ENCODE data around the gene NOS1AP.
"Not testable (repeated sequence)": the region's sequence is repeated elsewhere in the genome, so short reads cannot be mapped to it uniquely, and the experiment has no call there.

The NOS1AP gene

GRCh38 chr1:162351874-162352273, 282.4 kb downstream of the NOS1AP start:
- not testable (repeated sequence) for DNase-seq

GRCh38 chr1:162353078-162353477, 283.6 kb downstream of the NOS1AP start:
- DNase-seq, result no peak

GRCh38 chr1:162353702-162354101, 284.2 kb downstream of the NOS1AP start:
- no peak for DNase-seq

GRCh38 chr1:162357681-162358266, 288.3 kb downstream of the NOS1AP start:
- no peak for DNase-seq

GRCh38 chr1:162358928-162359327, 289.4 kb downstream of the NOS1AP start:
- no peak for DNase-seq

DNA sequence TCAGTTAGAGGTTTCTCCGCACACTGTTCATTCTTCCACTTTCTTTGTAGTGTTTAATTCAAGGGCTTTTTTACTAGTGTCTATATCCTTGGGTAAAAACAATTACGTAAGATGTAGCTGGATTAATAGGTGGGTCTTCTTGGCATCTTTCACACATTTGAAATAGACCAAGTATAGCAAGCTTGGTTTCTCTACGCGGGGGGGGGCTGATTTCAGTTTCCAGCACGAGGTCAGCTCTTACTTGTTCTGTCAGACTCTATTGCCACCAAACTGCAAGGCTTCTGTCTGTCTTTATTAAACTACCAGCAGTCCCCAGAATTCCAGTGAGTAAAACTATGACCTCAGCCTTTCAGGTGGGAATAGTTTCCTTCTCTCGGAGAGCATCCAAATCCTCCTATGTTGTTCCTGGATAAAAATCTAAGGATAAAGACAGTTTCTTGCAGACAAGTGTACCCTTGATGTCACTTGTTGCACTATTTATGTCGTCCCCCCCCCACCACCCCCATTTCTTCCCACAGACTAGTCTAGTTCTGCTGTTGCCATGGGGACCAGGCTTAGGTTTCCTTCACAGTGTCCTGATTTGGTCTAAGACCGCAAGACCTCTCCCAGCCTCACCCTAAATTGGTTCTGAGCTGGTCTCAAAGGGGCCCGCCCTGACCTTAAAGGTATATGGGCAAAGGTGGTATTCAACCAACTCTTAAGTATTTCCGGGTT, 290.2 kb downstream of the NOS1AP start:
- no peak for DNase-seq

- no peak for DNase-seq
Observed at GRCh38 chr1:162360237-162360873, 290.9 kb downstream of the NOS1AP start.

DNA sequence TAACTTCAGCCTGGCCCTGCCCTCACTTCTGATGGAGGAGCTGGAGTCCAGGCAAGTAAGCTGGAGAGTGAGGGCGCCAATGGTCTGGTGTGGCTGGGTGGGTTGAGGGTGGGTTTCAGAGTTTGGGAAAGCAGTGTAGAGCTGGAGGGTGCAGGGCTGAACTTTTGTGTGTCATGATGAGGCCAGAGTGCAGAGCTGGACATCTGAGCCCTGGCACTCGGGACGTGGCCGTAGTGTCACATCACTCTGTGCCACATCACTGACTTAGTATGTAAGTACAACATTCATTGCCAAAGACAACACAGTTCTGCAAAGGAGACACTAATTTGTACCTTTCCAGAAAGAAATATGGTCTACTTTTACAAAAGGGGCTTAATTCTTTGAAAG, 291.4 kb downstream of the NOS1AP start:
- no peak for DNase-seq

DNA sequence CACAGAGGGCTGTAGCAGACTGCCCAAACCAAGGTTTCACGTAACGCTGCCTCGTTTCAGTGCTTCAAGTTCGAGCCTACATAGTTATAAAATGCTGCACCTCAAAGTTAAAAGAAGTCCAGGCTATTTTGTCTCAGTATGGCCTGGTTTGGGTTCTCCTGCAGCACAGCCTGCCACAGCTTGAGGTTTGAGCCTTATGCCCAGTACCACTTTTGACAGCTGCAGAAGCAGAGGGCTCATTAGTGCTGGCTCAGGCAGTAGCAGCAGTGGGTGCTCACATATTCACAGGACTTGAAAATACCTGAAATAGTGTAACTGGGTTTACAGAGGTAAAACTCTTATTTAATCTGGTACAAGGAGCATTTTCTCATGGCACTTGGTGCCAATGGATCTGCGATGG, 291.9 kb downstream of the NOS1AP start:
- DNase-seq, result no peak

- DNase-seq, result no peak
Observed at GRCh38 chr1:162363823-162364222, 294.3 kb downstream of the NOS1AP start.

DNA sequence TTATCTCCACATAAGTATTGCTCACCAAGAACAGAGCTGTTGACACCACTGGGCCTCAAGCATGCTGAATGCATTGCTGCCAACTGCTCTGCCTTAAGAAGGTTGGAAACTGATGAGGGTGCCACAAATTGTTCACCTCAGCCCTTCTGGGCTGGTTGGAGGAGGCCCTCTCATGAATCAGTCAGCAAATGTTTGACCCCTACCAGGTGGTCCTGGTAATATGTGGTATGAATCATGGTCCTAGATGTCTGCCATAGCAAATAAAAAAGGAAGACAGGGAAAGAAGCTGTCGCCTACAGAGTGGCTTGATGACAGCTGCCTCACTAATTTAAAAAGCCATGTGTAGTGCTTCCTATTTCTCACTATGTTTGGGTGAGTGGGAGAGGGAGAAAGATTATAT, 295.0 kb downstream of the NOS1AP start:
- no peak for DNase-seq

DNA sequence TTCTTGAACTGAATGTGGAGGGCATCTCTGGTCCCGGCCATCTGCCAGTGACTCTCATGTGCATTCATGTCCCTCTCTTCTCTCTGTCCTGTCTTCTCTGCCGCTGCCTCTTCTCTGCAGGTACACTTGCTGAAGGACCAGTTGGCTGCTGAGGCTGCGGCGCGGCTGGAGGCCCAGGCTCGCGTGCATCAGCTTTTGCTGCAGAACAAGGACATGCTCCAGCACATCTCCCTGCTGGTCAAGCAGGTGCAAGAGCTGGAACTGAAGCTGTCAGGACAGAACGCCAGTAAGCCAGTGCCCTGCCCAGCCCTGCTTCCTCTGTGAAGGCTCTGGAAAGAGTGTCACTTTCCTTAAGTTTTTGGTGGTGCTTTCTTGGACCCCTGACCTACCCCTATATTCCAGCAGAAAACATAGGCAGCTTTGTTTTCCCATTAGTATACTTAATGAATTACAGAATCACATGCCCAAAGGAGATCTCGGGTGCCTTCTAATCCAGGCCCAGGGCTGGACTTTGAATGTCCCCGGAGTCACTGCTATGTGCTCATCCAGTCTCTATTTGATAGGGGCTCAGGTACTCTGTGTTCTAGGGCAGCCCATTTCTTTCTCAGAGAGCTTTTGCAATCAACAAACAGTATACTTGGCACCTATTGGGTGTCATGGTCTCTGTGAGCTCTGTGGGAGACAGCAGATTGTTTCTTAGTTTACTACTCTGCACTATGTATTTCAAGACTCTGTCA, 296.0 kb downstream of the NOS1AP start:
- DNase-seq, result no peak

- DNase-seq, result no peak
Observed at GRCh38 chr1:162366149-162366548, 296.7 kb downstream of the NOS1AP start.

GRCh38 chr1:162366671-162367070, 297.2 kb downstream of the NOS1AP start:
- DNase-seq, result no peak

GRCh38 chr1:162367073-162367472, 297.6 kb downstream of the NOS1AP start:
- DNase-seq, result no peak

GRCh38 chr1:162367772-162368171, 298.3 kb downstream of the NOS1AP start:
- DNase-seq, result no peak

DNA sequence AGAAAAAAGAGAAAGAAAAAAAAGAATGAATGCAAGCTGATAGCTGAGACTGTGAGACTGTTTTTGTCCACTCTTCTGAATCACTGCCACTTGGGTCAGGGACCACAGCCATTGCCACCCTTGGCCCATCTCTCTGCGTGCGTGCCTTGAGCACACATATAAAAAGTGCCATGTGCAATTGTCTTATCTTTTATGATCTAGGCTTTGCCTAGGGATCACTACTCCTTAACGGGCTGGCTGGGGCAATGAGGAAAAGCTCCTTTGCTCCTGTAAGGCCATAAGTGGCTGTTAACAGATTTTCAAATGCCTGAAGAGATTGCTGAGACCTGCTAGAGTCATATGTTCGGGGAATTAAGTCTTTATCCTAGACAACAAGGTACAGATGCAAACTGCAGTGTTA, 299.0 kb downstream of the NOS1AP start:
- DNase-seq, result no peak

- no peak for DNase-seq
Observed at GRCh38 chr1:162369571-162369970, 300.1 kb downstream of the NOS1AP start.

- no peak for DNase-seq
Observed at GRCh38 chr1:162370161-162370560, 300.7 kb downstream of the NOS1AP start.

GRCh38 chr1:162370721-162371120, 301.2 kb downstream of the NOS1AP start:
- DNase-seq, result no peak

- no peak for DNase-seq
Observed at GRCh38 chr1:162371611-162372010, 302.1 kb downstream of the NOS1AP start.

DNA sequence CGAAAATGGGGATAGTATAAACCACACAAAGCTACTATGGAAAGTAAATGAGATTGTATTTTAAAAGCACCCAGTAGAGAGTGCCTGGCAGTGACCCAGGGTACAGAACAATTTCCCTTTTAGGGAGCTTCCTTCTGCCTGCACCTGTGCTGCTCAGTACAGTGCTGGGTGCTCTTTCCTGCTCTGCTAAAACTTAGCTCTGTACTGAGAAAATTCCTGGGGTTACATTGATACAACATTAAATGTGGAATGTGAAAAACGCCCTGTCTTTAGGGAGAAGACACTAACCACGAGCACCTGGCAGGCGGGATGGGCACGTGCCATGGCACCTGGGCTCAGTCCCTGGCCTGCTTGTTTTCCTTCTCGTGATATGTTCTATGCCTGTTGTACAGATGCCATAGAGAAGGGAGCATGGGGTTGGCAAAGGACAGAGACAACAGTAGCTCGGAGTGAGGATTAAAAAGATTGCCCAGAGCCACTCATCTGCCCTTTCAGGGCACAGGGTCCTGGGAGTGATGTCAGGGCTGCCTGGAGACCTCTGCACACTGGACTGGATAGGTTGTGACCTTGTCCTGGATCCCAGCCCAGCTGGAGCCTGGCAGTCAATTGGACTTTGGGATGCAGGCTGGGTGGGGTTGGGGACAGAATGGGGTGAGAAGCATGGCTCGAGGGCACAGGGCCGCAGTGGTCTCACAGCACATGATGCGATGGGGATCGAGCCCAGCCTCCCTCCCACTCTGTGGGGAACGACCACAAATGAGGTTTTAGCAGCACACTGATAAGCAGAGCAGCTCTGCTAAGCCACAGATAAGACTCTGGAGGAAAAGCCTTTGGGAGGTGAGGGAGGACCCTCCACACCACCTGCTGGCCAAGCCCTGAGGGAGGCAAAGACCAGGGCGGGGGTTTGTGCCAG, 302.9 kb downstream of the NOS1AP start:
- DNase-seq, result no peak

DNA sequence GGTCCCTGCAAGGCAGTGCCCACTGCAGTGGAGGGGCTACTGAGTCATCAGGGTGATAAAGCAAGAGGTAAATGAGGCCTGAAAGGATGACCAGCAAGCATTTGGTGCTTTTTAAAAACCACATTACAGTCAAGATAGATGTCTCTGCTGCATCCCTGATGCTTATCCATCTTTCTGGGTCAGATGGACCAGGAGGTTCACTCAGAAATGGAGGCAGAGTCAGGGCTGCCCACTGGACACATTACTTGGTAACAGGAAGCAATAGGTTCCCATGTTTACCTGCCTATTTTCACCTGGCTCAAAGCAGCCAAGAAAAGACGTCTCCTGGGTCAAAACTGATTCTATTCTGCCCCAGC, 303.6 kb downstream of the NOS1AP start:
- DNase-seq, result no peak
